Natural killer cell (primary cell): ENCODE measurements around the gene MTMR12. TPM values are rescaled to one million over a fixed set of nuclear protein-coding genes. Genes with fewer than 3 reads are reported as not detected.

Source experiments
- ATAC-seq, 3 donors: fragments of 150-1000 bp in 2 of 3; fragments of 200-7000 bp in 1 of 3; cut with Tn5 transposase; 1 replicate in 1 of 3; 2 replicates in 2 of 3; pipeline ENCODE4 v1.10.0; 2021; ENCODE audit warnings: mild to moderate bottlenecking in 2 of 3, moderate library complexity in 2 of 3
- DNase-seq, 2 donors: peaks; one replicate each; pipeline versions ENCODE4 v3.0.0 to v3.0.0-alpha.2; 2013 to 2021; ENCODE audit warnings: mixed read lengths in 1 of 2
- H3K27ac ChIP-seq: one replicate; pipeline ENCODE4 v1.5.1; 2013; ENCODE audit warnings: mild to moderate bottlenecking, low read length
- H3K27me3 ChIP-seq: one replicate; pipeline ENCODE4 v1.6.1; 2013; ENCODE audit warnings: low read length; ENCODE audit not compliant: control insufficient read depth, insufficient read depth
- H3K36me3 ChIP-seq: one replicate; pipeline ENCODE4 v1.6.1; 2013; ENCODE audit warnings: low read length; ENCODE audit not compliant: control insufficient read depth, insufficient read depth
- H3K4me1 ChIP-seq: one replicate; pipeline ENCODE4 v1.6.1; 2013; ENCODE audit warnings: low read length; ENCODE audit not compliant: control insufficient read depth, insufficient read depth
- H3K4me3 ChIP-seq: one replicate; pipeline ENCODE4 v1.5.1; 2013; ENCODE audit warnings: low read length
- H3K9me3 ChIP-seq: one replicate; pipeline ENCODE4 v1.6.1; 2013; ENCODE audit warnings: low read length; ENCODE audit not compliant: control insufficient read depth, insufficient read depth
- H3K27ac Mint-ChIP-seq, 2 donors: one replicate each; pipeline ENCODE4 v1.8.0; 2022; ENCODE audit warnings: mild to moderate bottlenecking in 2 of 2, mixed read lengths in 2 of 2, moderate library complexity in 1 of 2
- H3K27me3 Mint-ChIP-seq, 2 donors: one replicate each; pipeline ENCODE4 v1.8.0; 2022; ENCODE audit warnings: low read depth in 2 of 2, mixed read lengths in 2 of 2
- H3K36me3 Mint-ChIP-seq: one replicate; pipeline ENCODE4 v1.8.0; 2022; ENCODE audit warnings: mixed read lengths
- H3K4me1 Mint-ChIP-seq, 2 donors: one replicate each; pipeline ENCODE4 v1.8.0; 2022; ENCODE audit warnings: mixed read lengths in 2 of 2
- H3K4me3 Mint-ChIP-seq: one replicate; pipeline ENCODE4 v1.8.0; 2022; ENCODE audit warnings: mild to moderate bottlenecking, moderate library complexity, mixed read lengths
- H3K9me3 Mint-ChIP-seq, 2 donors: one replicate each; pipeline ENCODE4 v1.8.0; 2022; ENCODE audit warnings: mixed read lengths in 2 of 2
- CTCF ChIP-seq: fragments of 200-600 bp; IDR thresholded peaks from one replicate; pipeline ENCODE4 v1.8.0; 2022; ENCODE audit warnings: antibody characterized with exemption
- WGBS: methylation state at CpG from one replicate; pipeline ENCODE4 v1.1.7; 2013; ENCODE audit warnings: missing lambda C conversion rate; ENCODE audit not compliant: insufficient coverage; 5-methylcytosine and 5-hydroxymethylcytosine counted together
- intact Hi-C: fragments of 100-400 bp; cut with micrococcal nuclease; formaldehyde crosslinking; loops from one replicate; pipeline ENCODE4 v1.14.2; 2022
- total RNA-seq, 4 donors: library from RNA; stranded (reverse); fragments of 120-200 nt in 1 of 4; gene quantifications; one replicate each; pipeline versions ENCODE4 v1.2.3 to v1.2.4, GENCODE V29; 2013 to 2022

MTMR12 gene
- total RNA-seq, 3 donors from 2014 or later (not counting 1 experiment from before 2014, with no cell fraction given) = 36.9 to 47.7 (median 39.8) TPM

- Mint-ChIP-seq H3K9me3 (no peaks in the 10 kb centered on the region), H3K27me3 (no peaks in the 10 kb centered on the region), H3K27ac (peak overlapping the region; percentile 89 to 95), H3K4me1 (peaks cover 52 to 55% of the 10 kb centered on the region in 2 donors), H3K4me3 (peak overlapping the region; percentile 91), H3K36me3 (no peaks in the 10 kb centered on the region)
- no peaks in the 10 kb centered on the region for H3K36me3 ChIP-seq
- peaks cover 33% of the 10 kb centered on the region for H3K4me1 ChIP-seq
- no peaks in the 10 kb centered on the region for H3K9me3 ChIP-seq
- H3K27me3 ChIP-seq = no peaks in the 10 kb centered on the region
- DNase-seq (peak in 1 of 2 donors; percentile 9), ATAC-seq (no peak)
- TF ChIP-seq CTCF = no peak
- H3K4me3 ChIP-seq = peak overlapping the region; percentile 73
- 30% methylated on average over 16 of the region's 16 CpGs for WGBS
- intact Hi-C loops = loop anchor here (1.0 to 5.0 kb wide), 3 partner anchors 28 to 276 kb away; partner anchors contain the start of gene SUB1
- H3K27ac ChIP-seq = peak overlapping the region; percentile 80
Observed at GRCh38 chr5:32311404-32312196, 1.1 kb downstream of the MTMR12 start.

- WGBS = 65% methylated on average over 6 of the region's 6 CpGs
- no peak for TF ChIP-seq CTCF
Observed at GRCh38 chr5:32309761-32310160, 3.0 kb downstream of the MTMR12 start.

GRCh38 chr5:32308946-32309345 lies 3.8 kb downstream of the MTMR12 start:
- peaks cover 39% of the 10 kb centered on the region for H3K4me1 ChIP-seq
- H3K27ac Mint-ChIP-seq = peak overlapping the region; percentile 6 to 43
- peak overlapping the region; percentile 14 for H3K4me3 Mint-ChIP-seq

More at GRCh38 chr5:32309761-32310160, 3.0 kb downstream of the MTMR12 start:
- H3K36me3 Mint-ChIP-seq = no peaks in the 10 kb centered on the region
- no peak overlapping the region for H3K4me3 ChIP-seq
- ATAC-seq (no peak), DNase-seq (no peak)
- H3K36me3 ChIP-seq = no peaks in the 10 kb centered on the region
- H3K27ac ChIP-seq = no peak overlapping the region
- no peaks in the 10 kb centered on the region for H3K9me3 ChIP-seq
- peaks cover 36% of the 10 kb centered on the region for H3K4me1 ChIP-seq
- H3K4me1 Mint-ChIP-seq = peaks cover 62 to 66% of the 10 kb centered on the region in 2 donors
- H3K9me3 Mint-ChIP-seq = no peaks in the 10 kb centered on the region
- H3K27ac Mint-ChIP-seq = peak overlapping the region; percentile 6 to 43
- H3K27me3 ChIP-seq = no peaks in the 10 kb centered on the region
- no peaks in the 10 kb centered on the region for H3K27me3 Mint-ChIP-seq
- peak overlapping the region; percentile 69 for H3K4me3 Mint-ChIP-seq
- intact Hi-C loops = loop anchor here (5.0 kb wide), 1 partner anchor 278 kb away; the partner anchor contains the start of gene SUB1

More at GRCh38 chr5:32308946-32309345, 3.8 kb downstream of the MTMR12 start:
- Histone ChIP-seq H3K9me3 (no peaks in the 10 kb centered on the region), H3K27ac (no peak overlapping the region), H3K36me3 (no peaks in the 10 kb centered on the region), H3K4me3 (no peak overlapping the region), H3K27me3 (no peaks in the 10 kb centered on the region)
- no peak for DNase-seq
- WGBS = 71% methylated on average over 3 of the region's 3 CpGs
- H3K9me3 Mint-ChIP-seq = no peaks in the 10 kb centered on the region
- no peaks in the 10 kb centered on the region for H3K27me3 Mint-ChIP-seq
- peaks cover 70 to 74% of the 10 kb centered on the region in 2 donors for H3K4me1 Mint-ChIP-seq
- intact Hi-C loops = no loop called here
- no peak for TF ChIP-seq CTCF
- no peaks in the 10 kb centered on the region for H3K36me3 Mint-ChIP-seq
- no peak for ATAC-seq
